A549 treated with CORT108297 at 1 μM for 4 hours (cell line): ENCODE data around the gene SPINK9. TPM values are rescaled to one million over a fixed set of nuclear protein-coding genes. Genes with fewer than 3 reads are reported as not detected.

Source experiments
- total RNA-seq: library from RNA; stranded (reverse); fragments of 200-300 nt; extraction: Qiagen RNA extraction; gene quantifications from 5 replicates; pipeline ENCODE4 v1.2.3, GENCODE V29; 2022

Gene SPINK9
- total RNA-seq, result not detected in 5 replicates

GRCh38 chr5:148335259-148335658 is at the start of gene SPINK9:
TSS of gene SPINK9 (plus strand) at chr5:148335559. CDS start at chr5:148335614, 55 bp downstream.

GRCh38 chr5:148312153-148312552 is 23.2 kb upstream of the SPINK9 start, which contains the start of gene SPINK7:
TSS of gene SPINK7 (plus strand) at chr5:148312423. CDS start at chr5:148312484, 61 bp downstream.

GRCh38 chr5:148383564-148384379 is 48.4 kb downstream of the SPINK9 start, which contains the start of gene FBXO38:
TSS of gene FBXO38 (plus strand) at chr5:148383958. CDS start at chr5:148394777, 10,819 bp downstream.

Other genes with a start within 250 kb of the SPINK9 start
- not detected in 5 replicates for gene SPINK14, start 167.0 kb upstream of the SPINK9 start, total RNA-seq
- gene SPINK6, start 132.5 kb upstream of the SPINK9 start, total RNA-seq, result 0.21 to 0.65 TPM (median 0.29 TPM) in 4 of 5 replicates, not detected in the other
- not detected in 5 replicates for gene MARCOL, start 97.0 kb upstream of the SPINK9 start, total RNA-seq
- 0.10 TPM in 1 of 5 replicates, not detected in the others for gene SPINK13, start 66.8 kb upstream of the SPINK9 start, total RNA-seq
- gene SPINK7, start 23.1 kb upstream of the SPINK9 start, total RNA-seq, result not detected in 5 replicates
- 13.8 to 22.4 TPM (median 18.3 TPM) in 5 replicates for gene FBXO38, start 48.4 kb downstream of the SPINK9 start, total RNA-seq